ENCODE results near the gene LANCL3. TPM values are rescaled to one million over a fixed set of nuclear protein-coding genes. Genes with fewer than 3 reads are reported as not detected.
A peak's percentile ranks its signal among the peaks of the same experiment; 100 is the strongest.

The LANCL3 gene
- total RNA-seq, 4 donors from 2014 or later, result 0.93 to 2.4 (median 1.7) TPM

DNA sequence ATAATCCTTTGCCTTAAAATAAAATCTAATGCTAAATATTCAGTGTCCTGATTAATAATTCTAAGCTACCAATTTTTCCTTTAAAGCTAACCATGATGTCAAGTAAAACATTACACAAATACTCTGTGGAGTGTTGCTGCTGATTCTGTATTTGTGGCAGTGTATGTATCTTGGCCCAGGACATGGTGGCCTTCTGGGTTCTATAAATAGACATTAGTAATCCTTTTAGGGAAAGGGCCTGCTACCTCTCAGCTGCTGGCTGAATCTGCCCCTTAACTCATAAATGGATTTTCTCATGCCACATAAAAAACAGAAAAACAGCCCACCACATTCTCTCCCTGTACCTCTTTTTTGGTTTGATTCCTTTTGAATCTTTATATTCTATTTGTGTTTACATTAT, 113.0 kb downstream of the LANCL3 start:
- TF ChIP-seq, protein P1, sequence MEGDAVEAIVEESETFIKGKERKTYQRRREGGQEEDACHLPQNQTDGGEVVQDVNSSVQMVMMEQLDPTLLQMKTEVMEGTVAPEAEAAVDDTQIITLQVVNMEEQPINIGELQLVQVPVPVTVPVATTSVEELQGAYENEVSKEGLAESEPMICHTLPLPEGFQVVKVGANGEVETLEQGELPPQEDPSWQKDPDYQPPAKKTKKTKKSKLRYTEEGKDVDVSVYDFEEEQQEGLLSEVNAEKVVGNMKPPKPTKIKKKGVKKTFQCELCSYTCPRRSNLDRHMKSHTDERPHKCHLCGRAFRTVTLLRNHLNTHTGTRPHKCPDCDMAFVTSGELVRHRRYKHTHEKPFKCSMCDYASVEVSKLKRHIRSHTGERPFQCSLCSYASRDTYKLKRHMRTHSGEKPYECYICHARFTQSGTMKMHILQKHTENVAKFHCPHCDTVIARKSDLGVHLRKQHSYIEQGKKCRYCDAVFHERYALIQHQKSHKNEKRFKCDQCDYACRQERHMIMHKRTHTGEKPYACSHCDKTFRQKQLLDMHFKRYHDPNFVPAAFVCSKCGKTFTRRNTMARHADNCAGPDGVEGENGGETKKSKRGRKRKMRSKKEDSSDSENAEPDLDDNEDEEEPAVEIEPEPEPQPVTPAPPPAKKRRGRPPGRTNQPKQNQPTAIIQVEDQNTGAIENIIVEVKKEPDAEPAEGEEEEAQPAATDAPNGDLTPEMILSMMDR (IDR thresholded peaks at IDR 0.05), result no peak
- TF ChIP-seq POLR2A (IDR thresholded peaks at IDR 0.05), result no peak
- DNase-seq (ENCODE audit: low spot score in 2 of 2), result no peak
- intact Hi-C loops (cut with DNase I; ENCODE audit: low total_unique reads), result no loop called here
- no peak overlapping the region for H3K4me3 ChIP-seq (ENCODE audit: low read depth, poor library complexity, severe bottlenecking)

DNA sequence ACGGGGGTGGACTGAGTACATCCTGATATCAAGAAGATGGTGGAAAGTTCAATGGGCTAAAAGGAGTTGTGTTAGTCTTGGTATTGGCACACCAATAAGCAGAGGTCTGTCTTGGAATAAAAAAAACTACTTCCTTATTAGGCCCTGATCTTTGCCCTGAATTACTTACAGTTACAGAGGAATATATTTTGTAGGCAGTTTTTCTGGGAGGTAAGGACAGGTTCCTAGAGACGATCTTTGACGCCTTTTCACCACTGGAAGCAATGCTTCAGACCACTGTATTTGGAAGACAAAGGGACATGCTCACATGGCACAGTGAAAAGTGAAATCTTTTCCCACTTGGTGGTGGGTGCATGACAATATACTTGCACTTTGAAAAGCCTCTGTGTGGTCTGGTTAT, 113.5 kb downstream of the LANCL3 start:
- H3K4me3 ChIP-seq (ENCODE audit: low read depth, poor library complexity, severe bottlenecking), result no peak overlapping the region
- intact Hi-C loops (cut with DNase I; ENCODE audit: low total_unique reads), result no loop called here
- no peak for DNase-seq (ENCODE audit: low spot score in 2 of 2)
- TF ChIP-seq, protein P1 (IDR thresholded peaks at IDR 0.05), result no peak
- TF ChIP-seq POLR2A (IDR thresholded peaks at IDR 0.05), result no peak
- WGBS, 2 donors, result 70 to 75% methylated on average over 3 of the region's 3 CpGs

DNA sequence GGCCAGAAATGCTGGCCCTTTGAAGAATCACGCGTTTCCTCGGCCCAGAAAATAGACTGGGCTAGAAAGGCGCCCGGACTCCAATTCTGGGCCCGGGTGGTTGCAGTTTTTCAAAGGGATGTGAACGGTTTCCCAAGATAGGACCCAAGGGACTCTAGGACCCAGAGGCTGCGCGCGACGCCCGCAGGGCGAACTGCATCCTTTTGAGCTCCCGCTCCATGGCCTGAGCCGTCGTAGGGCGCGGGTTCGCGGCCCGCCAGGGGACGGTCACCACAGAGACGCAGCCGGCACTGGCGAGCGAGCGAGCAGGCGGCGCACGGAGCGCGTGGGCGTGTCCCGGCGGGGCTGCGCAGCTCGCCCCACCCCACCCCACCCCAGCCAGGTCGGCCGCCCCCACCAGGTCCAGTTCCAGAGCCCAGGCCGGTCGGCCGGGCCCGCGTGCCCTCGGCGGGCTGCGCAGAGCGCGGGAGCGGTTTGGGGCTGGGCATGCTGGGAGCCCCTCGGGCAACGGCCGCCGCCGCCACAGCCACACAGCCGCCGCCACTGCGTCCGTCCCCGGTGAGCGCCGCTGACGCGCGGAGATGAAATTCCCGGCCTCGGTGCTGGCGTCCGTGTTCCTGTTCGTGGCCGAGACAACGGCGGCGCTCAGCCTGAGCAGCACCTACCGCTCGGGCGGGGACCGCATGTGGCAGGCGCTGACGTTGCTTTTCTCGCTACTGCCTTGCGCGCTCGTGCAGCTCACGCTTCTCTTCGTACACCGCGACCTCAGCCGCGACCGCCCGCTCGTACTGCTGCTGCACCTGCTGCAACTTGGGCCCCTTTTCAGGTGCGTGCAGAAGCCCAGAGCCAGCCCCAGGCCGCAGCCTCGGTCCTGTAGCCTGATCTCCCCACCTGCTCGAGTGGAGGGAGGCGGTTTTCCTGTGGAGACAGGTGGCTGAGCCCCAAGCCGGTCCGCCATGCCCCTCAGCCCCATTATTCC, 114.2 kb downstream of the LANCL3 start, which contains the start of gene XK:
Gene XK (plus strand): TSS at position 411 of the 979 bp plus-strand sequence. CDS start 171 bp downstream, at position 582.
- intact Hi-C loops (cut with DNase I; ENCODE audit: low total_unique reads), result no loop called here
- no peak for TF ChIP-seq POLR2A (IDR thresholded peaks at IDR 0.05)
- TF ChIP-seq, protein P1 (IDR thresholded peaks at IDR 0.05), result no peak
- peak in 1 of 2 donors; percentile 87 for DNase-seq (ENCODE audit: low spot score in 2 of 2)
- WGBS, 2 donors, result 28 to 43% methylated on average over 5 to 61 of the region's 100 CpGs
- H3K4me3 ChIP-seq (ENCODE audit: low read depth, poor library complexity, severe bottlenecking), result peak within 1 kb of the TSS; percentile 20

DNA sequence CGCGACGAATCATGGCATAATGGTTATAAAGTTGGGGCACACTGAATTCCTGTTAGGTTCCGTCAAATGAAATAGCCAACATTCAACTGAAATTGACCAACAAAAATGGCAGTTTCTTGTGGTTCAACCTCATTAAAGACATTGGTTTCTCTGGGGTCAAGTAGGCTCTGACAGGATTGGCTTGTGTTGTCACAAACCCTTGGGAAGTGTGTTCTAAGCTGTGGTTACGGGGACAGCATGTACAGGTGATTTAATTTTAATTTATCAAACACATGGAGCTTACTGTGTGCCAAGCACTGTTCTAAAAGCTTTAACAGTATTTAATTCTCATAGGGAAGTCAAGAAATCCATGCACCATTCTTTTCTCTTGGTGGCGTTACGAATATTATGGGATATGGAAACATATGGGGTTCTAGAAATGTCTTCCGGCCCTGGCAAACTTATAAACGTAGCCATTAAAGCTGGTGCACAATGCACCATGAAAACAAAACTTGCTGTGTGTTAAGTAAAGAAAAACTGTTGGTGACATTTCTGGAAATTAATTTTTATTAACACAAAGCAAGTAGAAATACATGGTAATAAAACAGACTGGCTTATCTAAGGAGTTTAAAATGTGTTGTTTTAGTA, 115.0 kb downstream of the LANCL3 start:
- WGBS, 2 donors, result 70 to 82% methylated on average over 9 of the region's 9 CpGs
- H3K4me3 ChIP-seq (ENCODE audit: low read depth, poor library complexity, severe bottlenecking), result no peak overlapping the region
- no peak for DNase-seq (ENCODE audit: low spot score in 2 of 2)
- intact Hi-C loops (cut with DNase I; ENCODE audit: low total_unique reads), result no loop called here
- TF ChIP-seq POLR2A (IDR thresholded peaks at IDR 0.05), result no peak
- TF ChIP-seq, protein P1 (IDR thresholded peaks at IDR 0.05), result no peak

DNA sequence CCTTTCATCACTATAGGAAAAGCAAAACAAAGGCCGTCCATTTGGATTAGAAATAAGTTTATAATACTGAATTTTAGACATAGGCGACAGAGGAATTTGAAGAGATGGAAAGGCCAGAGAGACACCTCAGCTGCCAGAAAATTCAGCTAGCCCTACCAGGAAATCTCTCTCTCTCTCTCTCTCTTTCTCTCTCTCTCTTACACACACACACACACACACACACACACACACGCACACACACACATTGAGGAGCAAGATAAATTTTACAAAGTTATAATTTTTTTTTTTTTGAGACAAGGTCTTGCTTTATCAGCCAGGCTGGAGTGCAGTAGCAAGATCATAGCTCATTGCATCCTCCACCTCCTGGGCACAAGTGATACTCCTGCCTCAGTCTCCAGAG, 115.5 kb downstream of the LANCL3 start:
- no peak for TF ChIP-seq POLR2A (IDR thresholded peaks at IDR 0.05)
- TF ChIP-seq, protein P1 (IDR thresholded peaks at IDR 0.05), result no peak
- no peak overlapping the region for H3K4me3 ChIP-seq (ENCODE audit: low read depth, poor library complexity, severe bottlenecking)
- DNase-seq (ENCODE audit: low spot score in 2 of 2), result no peak
- 84 to 97% methylated on average over 3 of the region's 3 CpGs for WGBS, 2 donors
- intact Hi-C loops (cut with DNase I; ENCODE audit: low total_unique reads), result no loop called here
